ENCODE results near the gene ANKMY2.

GRCh38 chr7:16647435-16647960, 1.9 kb upstream of the ANKMY2 start:
- TF ChIP-seq CTCF (conservative IDR thresholded peaks at IDR 0.05 in 1 of 2, IDR thresholded peaks at IDR 0.05 in 1 of 2; ENCODE audit: low read depth in 1 of 2, low read length in 2 of 2) = no peak
- no peak for TF ChIP-seq EZH2 (IDR thresholded peaks at IDR 0.05; ENCODE audit: low read length, missing control alignments)
